Mucosa of stomach (tissue), 1 donor: Measurements from ENCODE around the gene GNAI2.
A peak's percentile ranks its signal among the peaks of the same experiment; 100 is the strongest.
"Not testable (repeated sequence)": the region's sequence is repeated elsewhere in the genome, so short reads cannot be mapped to it uniquely, and the experiment has no call there.

Experiments
- H3K27me3 ChIP-seq: one replicate; pipeline ENCODE4 v1.7.0; 2013; ENCODE audit warnings: mild to moderate bottlenecking, low read length; ENCODE audit not compliant: control insufficient read depth, insufficient read depth
- H3K36me3 ChIP-seq: one replicate; pipeline ENCODE4 v1.7.0; 2013; ENCODE audit warnings: low read length; ENCODE audit not compliant: control insufficient read depth, insufficient read depth
- H3K4me1 ChIP-seq: one replicate; pipeline ENCODE4 v1.7.0; 2013; ENCODE audit warnings: mild to moderate bottlenecking, low read length; ENCODE audit not compliant: control insufficient read depth, insufficient read depth
- H3K4me3 ChIP-seq: one replicate; pipeline ENCODE4 v1.7.0; 2013; ENCODE audit warnings: low read length
- H3K9ac ChIP-seq: one replicate; pipeline ENCODE4 v1.7.0; 2013; ENCODE audit warnings: mild to moderate bottlenecking, low read length, moderate library complexity
- H3K9me3 ChIP-seq: one replicate; pipeline ENCODE4 v1.7.0; 2013; ENCODE audit warnings: mild to moderate bottlenecking, low read length, moderate library complexity; ENCODE audit not compliant: control insufficient read depth
- donor health status: Pancreatic carcinoma.

The GNAI2 gene

GRCh38 chr3:50271314-50271936 is 35.4 kb downstream of the GNAI2 start:
- Histone ChIP-seq H3K9ac (peak overlapping the region; percentile 90), H3K27me3 (peaks cover 4% of the 10 kb centered on the region), H3K4me1 (peaks cover 68% of the 10 kb centered on the region), H3K4me3 (no peak overlapping the region), H3K9me3 (no peaks in the 10 kb centered on the region), H3K36me3 (no peaks in the 10 kb centered on the region)

GRCh38 chr3:50272538-50272910 is 36.5 kb downstream of the GNAI2 start:
- not testable (repeated sequence) for H3K4me3 ChIP-seq
- H3K4me1 ChIP-seq: peaks cover 58% of the 10 kb centered on the region

GRCh38 chr3:50272911-50273688 is 37.1 kb downstream of the GNAI2 start:
- Histone ChIP-seq H3K27me3 (peaks cover 4% of the 10 kb centered on the region), H3K4me3 (peak overlapping the region; percentile 17), H3K36me3 (no peaks in the 10 kb centered on the region), H3K9me3 (no peaks in the 10 kb centered on the region), H3K9ac (peak overlapping the region; percentile 57), H3K4me1 (peaks cover 52% of the 10 kb centered on the region)

More at GRCh38 chr3:50272538-50272910, 36.5 kb downstream of the GNAI2 start:
- not testable (repeated sequence) for H3K27me3 ChIP-seq, H3K9ac ChIP-seq, H3K9me3 ChIP-seq, H3K36me3 ChIP-seq

- peaks cover 4% of the 10 kb centered on the region for H3K27me3 ChIP-seq
- H3K9ac ChIP-seq: peak overlapping the region; percentile 57
- H3K36me3 ChIP-seq: no peaks in the 10 kb centered on the region
- H3K9me3 ChIP-seq: no peaks in the 10 kb centered on the region
- peaks cover 47% of the 10 kb centered on the region for H3K4me1 ChIP-seq
- H3K4me3 ChIP-seq: no peak overlapping the region
Observed at GRCh38 chr3:50273689-50274065, 37.7 kb downstream of the GNAI2 start.

- no peaks in the 10 kb centered on the region for H3K9me3 ChIP-seq
- H3K36me3 ChIP-seq: no peaks in the 10 kb centered on the region
- H3K9ac ChIP-seq: no peak overlapping the region
- H3K4me1 ChIP-seq: peaks cover 42% of the 10 kb centered on the region
- peaks cover 4% of the 10 kb centered on the region for H3K27me3 ChIP-seq
- no peak overlapping the region for H3K4me3 ChIP-seq
Observed at GRCh38 chr3:50274371-50275104, 38.5 kb downstream of the GNAI2 start.

- H3K9ac ChIP-seq: no peak overlapping the region
- H3K4me3 ChIP-seq: no peak overlapping the region
- no peaks in the 10 kb centered on the region for H3K36me3 ChIP-seq
- H3K4me1 ChIP-seq: peaks cover 34% of the 10 kb centered on the region
- H3K9me3 ChIP-seq: no peaks in the 10 kb centered on the region
- H3K27me3 ChIP-seq: peaks cover 4% of the 10 kb centered on the region
Observed at GRCh38 chr3:50275141-50275995, 39.4 kb downstream of the GNAI2 start.

- no peaks in the 10 kb centered on the region for H3K9me3 ChIP-seq
- H3K9ac ChIP-seq: no peak overlapping the region
- peaks cover 4% of the 10 kb centered on the region for H3K27me3 ChIP-seq
- H3K36me3 ChIP-seq: no peaks in the 10 kb centered on the region
- no peak overlapping the region for H3K4me3 ChIP-seq
- peaks cover 26% of the 10 kb centered on the region for H3K4me1 ChIP-seq
Observed at GRCh38 chr3:50275996-50276761, 40.2 kb downstream of the GNAI2 start.

- Histone ChIP-seq H3K4me1 (peaks cover 20% of the 10 kb centered on the region), H3K9me3 (no peaks in the 10 kb centered on the region), H3K4me3 (no peak overlapping the region), H3K9ac (no peak overlapping the region), H3K36me3 (no peaks in the 10 kb centered on the region), H3K27me3 (peaks cover 4% of the 10 kb centered on the region)
Observed at GRCh38 chr3:50276762-50277101, 40.7 kb downstream of the GNAI2 start.

GRCh38 chr3:50278123-50278879 is 42.3 kb downstream of the GNAI2 start:
- Histone ChIP-seq H3K9ac (no peak overlapping the region), H3K27me3 (peaks cover 4% of the 10 kb centered on the region), H3K4me1 (peaks cover 15% of the 10 kb centered on the region), H3K4me3 (no peak overlapping the region), H3K9me3 (no peaks in the 10 kb centered on the region), H3K36me3 (no peaks in the 10 kb centered on the region)

GRCh38 chr3:50278880-50279224 is 42.8 kb downstream of the GNAI2 start, which contains the start of gene LSMEM2:
Gene LSMEM2, plus strand, starts transcription at chr3:50279087. Its CDS starts 27 bp downstream, at chr3:50279114.
- Histone ChIP-seq H3K4me3 (no peak within 1 kb of the TSS), H3K9me3 (no peaks in the 10 kb centered on the region), H3K4me1 (peaks cover 9% of the 10 kb centered on the region), H3K36me3 (no peaks in the 10 kb centered on the region), H3K27me3 (peaks cover 4% of the 10 kb centered on the region), H3K9ac (no peak within 1 kb of the TSS)
